ENCODE results near the gene TEX14.

GRCh38 chr17:58516644-58517377, 175.0 kb downstream of the TEX14 start:
- no peak for TF ChIP-seq CTCF (IDR thresholded peaks at IDR 0.05)
- TF ChIP-seq ZFX (IDR thresholded peaks at IDR 0.05; ENCODE audit: borderline replicate concordance), result no peak

Measured in 22Rv1 (cell line).